MG63 (cell line): ENCODE measurements around the gene GSTO1. TPM values are rescaled to one million over a fixed set of nuclear protein-coding genes. Genes with fewer than 3 reads are reported as not detected.
A peak's percentile ranks its signal among the peaks of the same experiment; 100 is the strongest.
"Not testable (repeated sequence)": the region's sequence is repeated elsewhere in the genome, so short reads cannot be mapped to it uniquely, and the experiment has no call there.

Experiments used
- DNase-seq: peaks from one replicate; pipeline ENCODE4 v3.0.0-alpha.2; 2020
- H3K27me3 ChIP-seq: fragments of 250-450 bp; sonication (Bioruptor Pico); 2 replicates; pipeline ENCODE4 v1.5.1; 2020; ENCODE audit warnings: mild to moderate bottlenecking, moderate library complexity
- H3K36me3 ChIP-seq: fragments of 250-450 bp; sonication (Bioruptor Pico); 2 replicates; pipeline ENCODE4 v1.5.1; 2020; ENCODE audit warnings: mild to moderate bottlenecking, moderate library complexity
- H3K4me3 ChIP-seq: fragments of 250-450 bp; sonication (Bioruptor Pico); 2 replicates; pipeline ENCODE4 v1.5.1; 2020; ENCODE audit warnings: mild to moderate bottlenecking, moderate library complexity
- H3K9me3 ChIP-seq: fragments of 250-450 bp; sonication (Bioruptor Pico); 2 replicates; pipeline ENCODE4 v1.5.1; 2020; ENCODE audit warnings: mild to moderate bottlenecking, moderate library complexity
- total RNA-seq: library from RNA; depleted of rRNA; stranded (reverse); fragments of >200 nt; shearing (Covaris generic); gene quantifications from 2 replicates; pipeline ENCODE4 v1.2.3, GENCODE V29; 2014; ENCODE audit warnings: low replicate concordance

Gene GSTO1
- total RNA-seq, 1 experiment from 2014 or later = 191 TPM

DNA sequence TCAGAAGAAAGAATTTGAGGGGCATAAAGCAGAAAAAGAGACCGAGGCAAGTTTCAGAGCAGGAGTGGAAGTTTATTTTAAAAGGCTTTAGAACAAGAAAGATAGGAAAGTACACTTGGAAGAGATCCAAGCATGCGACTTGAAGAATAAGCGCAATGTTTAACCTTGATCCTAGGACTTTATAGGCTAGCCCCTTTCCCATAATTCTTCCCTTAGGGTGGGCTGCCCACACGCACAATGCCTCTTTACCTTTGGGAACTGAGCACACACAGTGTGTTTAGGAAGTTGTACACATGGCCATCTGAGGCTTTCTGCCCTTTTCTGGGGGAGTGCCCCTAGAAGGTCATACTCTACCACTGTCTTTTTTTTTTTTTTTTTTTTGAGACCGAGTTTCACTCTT lies 11.2 kb upstream of the GSTO1 start:
- H3K27me3 ChIP-seq = no peaks in the 10 kb centered on the region
- no peak for DNase-seq
- peaks cover 17% of the 10 kb centered on the region for H3K9me3 ChIP-seq
- no peak overlapping the region for H3K4me3 ChIP-seq
- H3K36me3 ChIP-seq = no peaks in the 10 kb centered on the region

DNA sequence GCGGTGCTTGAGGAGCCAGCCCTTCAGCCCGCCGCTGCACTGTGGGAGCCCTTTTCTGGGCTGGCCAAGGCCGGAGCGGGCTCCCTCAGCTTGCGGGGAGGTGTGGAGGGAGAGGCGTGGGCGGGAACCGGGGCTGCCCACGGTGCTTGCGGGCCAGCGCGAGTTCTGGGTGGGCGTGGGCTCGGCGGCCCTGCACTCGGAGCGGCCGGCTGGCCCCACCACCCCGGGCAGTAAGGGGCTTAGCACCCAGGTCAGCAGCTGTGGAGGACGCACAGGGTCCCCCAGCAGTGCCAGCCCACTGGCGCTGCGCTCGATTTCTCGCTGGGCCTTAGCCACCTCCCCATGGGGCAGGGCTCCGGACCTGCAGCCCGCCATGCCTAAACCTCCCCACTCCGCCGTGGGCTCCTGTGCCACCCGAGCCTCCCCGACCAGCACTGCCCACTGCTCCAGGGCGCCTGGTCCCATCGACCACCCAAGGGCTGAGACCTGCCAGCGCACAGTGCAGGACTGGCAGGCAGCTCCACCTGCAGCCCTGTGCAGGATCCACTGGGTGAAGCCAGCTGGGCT lies 9.5 kb upstream of the GSTO1 start:
- H3K9me3 ChIP-seq = peaks cover 17% of the 10 kb centered on the region
- no peak overlapping the region for H3K4me3 ChIP-seq
- no peaks in the 10 kb centered on the region for H3K36me3 ChIP-seq
- no peak for DNase-seq
- no peaks in the 10 kb centered on the region for H3K27me3 ChIP-seq

DNA sequence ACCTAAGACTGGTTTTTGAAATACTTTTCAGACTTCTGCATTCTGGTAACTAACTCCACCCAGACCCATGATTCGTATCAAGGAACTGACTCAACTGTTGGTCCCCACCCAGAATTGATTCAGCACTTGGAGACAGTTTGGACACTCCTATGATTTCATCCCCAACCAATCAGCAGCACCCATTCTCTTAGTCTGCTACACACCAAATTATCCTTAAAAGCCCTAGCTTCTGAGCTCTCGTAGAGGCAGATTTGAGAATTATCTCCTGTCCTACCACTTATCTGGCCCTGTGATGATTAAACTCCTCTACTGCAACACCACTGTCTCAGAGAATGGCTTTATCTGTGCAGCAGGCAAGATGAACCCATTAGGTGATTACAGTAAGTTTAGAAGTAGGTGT lies 7.7 kb upstream of the GSTO1 start:
- peaks cover 17% of the 10 kb centered on the region for H3K9me3 ChIP-seq
- DNase-seq = no peak
- no peaks in the 10 kb centered on the region for H3K36me3 ChIP-seq
- no peaks in the 10 kb centered on the region for H3K27me3 ChIP-seq
- no peak overlapping the region for H3K4me3 ChIP-seq

DNA sequence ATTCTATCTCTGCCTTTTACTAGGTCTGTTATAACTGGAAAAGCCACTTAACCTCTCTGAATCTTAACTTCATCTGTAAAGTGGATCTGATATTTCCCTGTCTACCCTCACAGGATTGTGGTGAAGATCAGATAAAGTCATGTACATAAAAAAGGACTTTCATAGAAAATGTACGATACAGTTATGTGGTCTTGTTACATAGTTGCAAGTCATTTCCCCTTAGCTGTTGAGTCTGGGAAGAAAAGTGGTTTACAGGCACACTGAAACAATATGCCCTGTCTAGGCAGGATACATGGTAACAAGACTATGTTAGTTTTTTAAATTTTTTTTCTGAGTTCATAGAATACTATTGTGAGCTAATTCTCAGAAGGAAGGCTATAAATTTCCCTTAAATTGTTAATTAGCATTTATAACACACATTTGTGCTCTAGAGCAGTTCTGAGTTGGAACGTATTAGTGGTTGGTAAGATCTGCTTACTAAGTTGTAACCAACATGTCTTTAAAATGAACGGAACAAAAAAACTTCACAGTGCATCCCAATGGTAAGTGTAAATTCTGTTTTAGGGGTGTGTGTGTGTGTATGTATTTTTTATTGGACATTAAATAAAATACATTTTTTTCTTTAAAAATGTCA lies 7.1 kb upstream of the GSTO1 start:
- H3K9me3 ChIP-seq = peaks cover 17% of the 10 kb centered on the region
- DNase-seq = no peak
- H3K27me3 ChIP-seq = no peaks in the 10 kb centered on the region
- H3K4me3 ChIP-seq = no peak overlapping the region
- H3K36me3 ChIP-seq = no peaks in the 10 kb centered on the region

DNA sequence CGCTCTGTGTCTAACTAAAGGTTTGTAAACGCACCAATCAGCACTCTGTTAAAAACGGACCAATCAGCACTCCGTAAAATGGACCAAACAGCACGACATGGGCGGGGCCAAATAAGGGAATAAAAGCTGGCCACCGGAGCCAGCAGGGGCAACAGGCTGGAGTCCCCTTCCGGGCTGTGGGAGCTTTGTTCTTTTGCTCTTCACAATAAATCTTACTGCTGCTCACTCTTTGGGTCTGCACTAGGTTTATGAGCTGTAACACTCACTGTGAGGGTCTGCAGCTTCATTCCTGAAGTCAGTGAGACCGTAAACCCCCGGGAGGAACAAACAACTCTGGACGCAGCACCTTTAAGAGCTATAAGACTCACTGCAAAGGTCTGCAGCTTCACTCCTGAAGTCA lies 5.8 kb upstream of the GSTO1 start:
- peaks cover 17% of the 10 kb centered on the region for H3K9me3 ChIP-seq
- not testable (repeated sequence) for DNase-seq, H3K36me3 ChIP-seq, H3K27me3 ChIP-seq, H3K4me3 ChIP-seq

DNA sequence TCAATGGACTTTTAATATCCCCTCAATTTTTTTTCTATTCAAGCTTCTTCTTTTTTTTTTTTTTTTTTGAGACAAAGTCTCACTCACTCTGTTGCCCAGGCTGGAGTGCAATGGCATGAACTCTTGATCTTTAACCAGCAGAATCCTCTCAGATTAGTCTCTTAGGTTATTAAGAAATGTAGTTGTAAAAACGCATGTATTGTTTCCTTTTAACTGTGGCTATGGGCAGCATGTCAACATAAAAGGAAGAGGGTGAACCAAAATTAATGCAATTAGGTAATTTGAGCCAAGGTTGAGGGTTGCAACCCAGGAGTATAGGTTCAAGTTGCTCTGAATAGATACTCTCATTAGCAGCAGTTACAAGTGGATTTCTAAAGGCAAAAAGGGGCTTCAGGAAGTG lies 4.3 kb upstream of the GSTO1 start:
- Histone ChIP-seq H3K9me3 (peaks cover 17% of the 10 kb centered on the region), H3K27me3 (no peaks in the 10 kb centered on the region), H3K4me3 (no peak overlapping the region), H3K36me3 (no peaks in the 10 kb centered on the region)
- DNase-seq = no peak

DNA sequence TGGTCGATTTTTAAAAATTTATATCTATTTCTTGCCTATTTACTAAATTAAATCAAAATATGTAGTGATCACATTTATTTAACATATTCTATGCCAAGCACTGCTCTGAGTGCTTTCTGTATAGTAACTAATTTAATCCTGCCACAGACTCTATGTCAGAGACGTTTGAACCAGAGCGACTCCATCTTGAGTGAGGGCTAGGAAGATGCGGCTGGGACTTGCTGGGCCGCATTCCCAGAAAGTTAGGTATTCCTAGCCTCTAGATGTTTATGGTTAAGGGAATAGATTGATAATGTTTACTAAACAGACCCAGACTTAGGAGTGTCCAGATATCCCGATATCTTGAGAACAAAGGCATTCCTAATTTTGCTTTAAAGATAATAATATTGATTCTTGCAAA lies 3.2 kb upstream of the GSTO1 start:
- no peak for DNase-seq
- Histone ChIP-seq H3K9me3 (peaks cover 17% of the 10 kb centered on the region), H3K36me3 (peaks cover 4% of the 10 kb centered on the region; the same call in 1 of the 2 replicates), H3K4me3 (no peak overlapping the region), H3K27me3 (no peaks in the 10 kb centered on the region)

DNA sequence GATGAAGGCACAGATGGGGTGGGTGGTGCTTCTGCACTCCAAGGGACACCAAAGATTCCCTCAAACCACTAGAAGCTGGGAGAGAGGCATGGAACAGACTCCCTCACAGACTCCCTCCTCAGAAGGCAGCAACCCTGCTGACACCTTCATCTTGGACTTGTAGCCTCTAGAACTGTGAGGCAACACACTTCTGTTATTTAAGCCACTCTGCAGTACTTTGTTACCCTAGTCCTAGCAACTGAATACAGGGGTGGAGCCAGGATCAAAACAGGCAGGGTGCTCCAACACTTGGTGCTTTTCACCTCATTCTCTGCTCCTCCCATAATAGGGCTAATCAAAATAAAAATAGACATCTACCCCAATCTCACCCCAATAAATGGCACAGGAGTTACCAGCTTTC lies 2.3 kb upstream of the GSTO1 start:
- no peak for DNase-seq
- peaks cover 7% of the 10 kb centered on the region for H3K36me3 ChIP-seq
- H3K4me3 ChIP-seq = no peak overlapping the region
- H3K9me3 ChIP-seq = peaks cover 10% of the 10 kb centered on the region
- H3K27me3 ChIP-seq = no peaks in the 10 kb centered on the region

DNA sequence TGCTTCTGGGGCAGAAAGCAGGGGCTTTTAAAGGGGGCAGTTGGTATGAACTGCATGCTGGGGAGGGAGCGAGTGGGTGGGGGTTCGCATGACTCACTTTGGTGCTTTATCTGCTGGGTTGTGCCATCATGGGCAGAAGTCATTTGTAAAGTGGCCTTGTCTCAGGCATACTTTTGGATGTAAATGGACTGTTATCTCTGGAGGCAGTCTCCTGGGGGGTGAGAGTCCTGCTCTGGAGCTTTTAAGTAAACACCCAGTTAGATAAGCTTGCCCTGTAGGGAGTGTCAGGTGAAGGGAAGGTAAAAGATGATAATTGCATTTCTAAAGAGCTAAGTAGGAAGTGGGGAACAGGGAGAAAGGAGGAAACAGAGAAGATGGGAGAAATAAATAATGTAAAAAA lies 1.6 kb upstream of the GSTO1 start:
- no peak overlapping the region for H3K4me3 ChIP-seq
- no peaks in the 10 kb centered on the region for H3K27me3 ChIP-seq
- no peak for DNase-seq
- peaks cover 2% of the 10 kb centered on the region for H3K9me3 ChIP-seq
- peaks cover 15% of the 10 kb centered on the region for H3K36me3 ChIP-seq

DNA sequence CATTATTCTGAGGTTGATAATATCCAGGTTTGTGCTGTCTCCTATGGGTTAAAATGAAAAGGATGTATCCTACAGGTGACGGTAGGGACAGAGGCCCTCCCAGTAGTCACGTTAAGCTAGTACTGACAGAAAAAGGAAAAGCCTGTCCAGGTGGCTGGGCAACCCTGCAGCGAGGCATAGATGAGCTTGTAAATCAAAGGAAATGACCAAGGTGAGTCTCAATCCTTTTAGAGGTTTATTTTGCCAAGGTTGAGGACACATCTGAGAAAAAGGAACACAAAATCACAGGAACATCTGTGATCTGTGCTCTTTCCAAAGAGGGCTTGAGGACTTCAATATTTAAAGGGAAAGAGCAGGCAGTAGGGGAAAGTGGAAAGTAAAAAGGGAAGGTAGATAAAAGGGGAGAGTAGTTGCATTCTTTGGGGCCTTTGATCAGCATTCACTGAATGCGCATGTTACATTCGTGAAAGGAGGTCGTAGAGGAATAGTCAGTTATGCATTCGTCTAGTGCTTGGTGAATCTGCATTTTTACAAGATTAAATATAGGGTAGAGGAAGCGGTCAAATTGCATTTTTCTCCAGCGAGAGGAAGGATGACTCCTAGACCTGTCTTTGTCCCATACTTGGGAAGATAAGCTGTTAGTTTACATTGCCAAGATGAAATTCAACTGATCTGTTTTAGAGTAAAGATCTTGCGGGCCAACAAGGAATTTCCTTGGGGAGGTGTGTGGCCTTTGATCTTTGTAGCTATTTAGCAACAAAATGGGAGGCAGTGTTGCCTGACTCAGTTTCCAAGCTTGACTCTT lies 884 bp upstream of the GSTO1 start:
- no peaks in the 10 kb centered on the region for H3K9me3 ChIP-seq
- H3K27me3 ChIP-seq = no peaks in the 10 kb centered on the region
- no peak for DNase-seq
- peak overlapping the region; percentile 94 for H3K4me3 ChIP-seq
- H3K36me3 ChIP-seq = peaks cover 22% of the 10 kb centered on the region

DNA sequence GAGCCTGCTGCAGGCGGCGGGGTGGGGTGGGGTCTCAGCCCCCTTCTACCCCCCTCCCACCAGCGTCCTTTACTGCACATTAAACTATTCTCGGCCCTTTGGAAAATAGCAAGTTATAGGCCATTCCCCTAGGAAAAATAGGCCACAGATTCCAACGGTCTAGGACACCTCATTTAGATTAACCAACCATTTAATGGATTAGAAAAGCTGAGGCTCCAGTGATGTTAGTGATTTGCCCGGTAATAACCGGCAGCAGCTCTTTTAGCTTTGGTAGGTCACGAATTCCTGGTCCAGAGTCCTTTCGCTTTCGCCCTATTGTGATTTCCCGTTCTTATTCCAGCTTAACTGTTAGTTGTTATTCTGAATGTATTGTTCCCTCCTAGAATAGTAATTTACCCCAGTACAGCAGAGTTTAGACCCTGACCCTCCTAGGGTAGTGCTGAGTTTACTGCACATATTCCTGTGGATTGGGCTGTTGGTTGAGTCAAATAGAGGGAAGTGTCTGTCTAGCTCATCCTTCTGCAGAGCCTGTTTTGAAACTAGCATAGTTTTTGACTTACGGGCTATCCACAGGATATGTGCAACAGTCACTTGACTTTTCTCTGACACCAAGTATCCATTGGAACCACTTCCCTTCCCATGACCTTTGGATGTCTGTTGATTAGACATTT lies 754 bp downstream of the GSTO1 start:
- peak; percentile 3 for DNase-seq

DNA sequence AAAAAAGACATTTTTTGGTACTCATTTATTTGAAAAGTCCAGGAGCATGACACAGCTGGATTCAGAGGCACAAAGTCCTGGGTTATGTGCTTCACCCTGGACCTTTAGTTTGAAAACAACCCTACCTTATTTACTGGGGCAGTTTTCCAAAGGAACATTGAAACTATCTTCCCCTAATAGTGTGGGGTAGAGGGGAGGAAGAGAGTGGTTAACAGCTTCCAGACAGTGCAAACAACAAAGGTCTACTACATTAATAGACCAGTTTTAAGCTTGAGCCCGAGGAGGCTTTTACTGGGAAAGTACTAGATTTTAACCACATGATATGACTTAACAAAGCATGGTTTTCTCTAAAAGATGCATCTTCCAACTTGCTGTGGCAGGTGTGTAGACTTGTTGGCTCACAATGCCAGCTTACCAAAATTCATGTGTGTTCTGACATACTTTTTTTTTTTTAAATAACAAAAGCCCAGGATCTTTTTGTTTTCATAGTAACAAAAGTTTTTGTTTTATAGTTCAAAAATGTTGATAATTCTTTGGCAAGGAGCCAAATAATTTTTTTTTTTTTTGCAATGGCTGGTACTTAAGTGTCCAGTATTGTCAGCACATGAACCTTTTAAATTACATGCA lies 1.8 kb downstream of the GSTO1 start:
- peaks cover 48% of the 10 kb centered on the region for H3K36me3 ChIP-seq
- H3K27me3 ChIP-seq = no peaks in the 10 kb centered on the region
- H3K9me3 ChIP-seq = no peaks in the 10 kb centered on the region
- H3K4me3 ChIP-seq = peak overlapping the region; percentile 94
- no peak for DNase-seq

More for the DNA sequence above, 754 bp downstream of the GSTO1 start:
- H3K4me3 ChIP-seq = peak overlapping the region; percentile 94
- peaks cover 38% of the 10 kb centered on the region for H3K36me3 ChIP-seq
- no peaks in the 10 kb centered on the region for H3K27me3 ChIP-seq
- H3K9me3 ChIP-seq = no peaks in the 10 kb centered on the region

DNA sequence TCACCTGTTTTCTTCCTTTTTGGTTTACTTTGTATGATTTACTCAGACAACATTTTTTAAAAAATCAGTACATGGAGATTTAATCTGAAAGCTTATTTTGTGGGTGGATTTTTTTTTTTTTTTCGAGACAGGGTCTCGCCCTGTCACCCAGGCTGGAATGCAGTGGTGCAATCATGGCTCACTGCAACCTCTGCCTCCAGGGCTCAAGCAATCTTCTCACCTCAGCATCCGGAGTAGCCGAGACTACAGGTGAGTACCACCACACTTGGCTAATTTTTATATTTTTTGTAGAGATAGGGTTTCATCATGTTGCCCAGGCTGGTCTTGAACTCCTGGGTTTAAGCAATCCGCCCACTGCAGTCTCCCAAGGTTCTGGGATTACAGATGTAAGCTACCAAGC lies 2.5 kb downstream of the GSTO1 start:
- H3K27me3 ChIP-seq = no peaks in the 10 kb centered on the region
- H3K36me3 ChIP-seq = peaks cover 55% of the 10 kb centered on the region
- no peak overlapping the region for H3K4me3 ChIP-seq
- no peak for DNase-seq
- no peaks in the 10 kb centered on the region for H3K9me3 ChIP-seq

DNA sequence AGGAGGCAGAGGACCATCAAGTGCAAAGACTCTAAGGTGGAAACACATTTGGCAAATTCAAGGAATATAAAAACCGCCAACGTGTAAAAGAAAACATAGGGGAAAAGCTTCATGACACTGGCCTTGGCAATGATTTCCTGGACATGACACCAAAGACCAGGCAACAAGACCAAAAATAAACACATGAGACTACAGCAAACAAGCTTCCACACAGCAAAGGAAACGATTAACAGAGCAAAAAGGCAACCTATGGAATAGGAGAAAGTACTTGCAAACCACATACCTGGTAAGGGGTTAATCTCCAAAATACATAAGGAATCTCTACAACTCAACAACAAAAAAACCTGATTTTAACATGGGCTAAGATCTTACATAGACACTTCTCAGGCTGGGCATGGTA lies 3.5 kb downstream of the GSTO1 start:
- Histone ChIP-seq H3K4me3 (no peak overlapping the region), H3K36me3 (peaks cover 65% of the 10 kb centered on the region)

DNA sequence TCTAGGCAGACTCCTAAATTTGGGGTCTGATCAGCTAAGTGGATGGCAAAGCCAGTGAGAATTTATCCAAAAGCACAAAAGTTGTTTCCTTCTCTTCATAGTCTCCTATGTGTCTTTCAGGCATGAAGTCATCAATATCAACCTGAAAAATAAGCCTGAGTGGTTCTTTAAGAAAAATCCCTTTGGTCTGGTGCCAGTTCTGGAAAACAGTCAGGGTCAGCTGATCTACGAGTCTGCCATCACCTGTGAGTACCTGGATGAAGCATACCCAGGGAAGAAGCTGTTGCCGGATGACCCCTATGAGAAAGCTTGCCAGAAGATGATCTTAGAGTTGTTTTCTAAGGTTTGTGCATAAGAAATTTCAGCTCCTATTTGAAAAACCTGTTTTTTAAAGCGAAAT lies 4.8 kb downstream of the GSTO1 start:
- H3K36me3 ChIP-seq = peaks cover 75% of the 10 kb centered on the region
- H3K9me3 ChIP-seq = no peaks in the 10 kb centered on the region
- H3K27me3 ChIP-seq = no peaks in the 10 kb centered on the region

More for the DNA sequence above, 3.5 kb downstream of the GSTO1 start:
- Histone ChIP-seq H3K9me3 (no peaks in the 10 kb centered on the region), H3K27me3 (no peaks in the 10 kb centered on the region)
- no peak for DNase-seq

DNA sequence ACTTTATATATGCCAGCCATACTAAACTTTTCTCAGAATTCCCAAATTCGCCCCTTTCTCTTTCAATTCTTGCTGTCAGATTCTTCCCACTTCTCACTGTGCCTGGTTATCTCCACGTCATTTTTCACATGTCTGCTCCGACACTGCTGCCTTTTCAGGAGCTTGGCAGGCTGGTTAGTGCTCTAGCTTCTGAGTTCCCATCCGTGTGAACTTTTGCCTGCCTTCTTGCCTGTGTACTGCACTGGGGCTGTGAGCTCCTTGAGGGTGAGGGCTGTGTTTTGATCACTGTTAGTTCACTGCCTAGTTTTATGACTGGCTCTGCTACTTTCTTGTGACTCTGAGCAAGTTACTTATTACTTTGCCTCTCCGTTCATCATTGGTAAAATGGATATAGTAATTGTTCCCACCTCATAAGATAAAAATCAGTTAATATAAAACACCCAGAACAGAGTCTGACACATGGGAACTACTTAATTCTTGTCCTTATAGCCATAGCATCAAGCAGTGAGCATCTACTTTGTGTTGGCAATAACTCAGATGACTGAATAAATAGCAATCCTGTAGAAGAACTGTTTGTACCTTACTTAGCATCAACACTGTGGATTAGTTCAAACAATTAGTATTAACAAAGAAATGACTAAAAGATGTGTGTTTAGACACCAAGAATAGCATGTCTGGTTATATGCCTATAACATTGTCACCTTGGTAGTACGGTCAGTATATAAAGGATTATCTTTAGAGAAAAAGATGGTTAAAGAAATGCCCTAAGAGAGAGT lies 5.5 kb downstream of the GSTO1 start:
- no peaks in the 10 kb centered on the region for H3K9me3 ChIP-seq
- H3K27me3 ChIP-seq = no peaks in the 10 kb centered on the region
- DNase-seq = no peak
- H3K36me3 ChIP-seq = peaks cover 82% of the 10 kb centered on the region
- no peak overlapping the region for H3K4me3 ChIP-seq

More for the DNA sequence above, 4.8 kb downstream of the GSTO1 start:
- no peak overlapping the region for H3K4me3 ChIP-seq
- no peak for DNase-seq
